Hematopoietic multipotent progenitor cell treated with erythropoietin and hydrocortisone succinate and interleukin-3 and kit ligand, for 8 days (in vitro differentiated cells): Measurements from ENCODE around the gene PCDHA4.
A peak's percentile ranks its signal among the peaks of the same experiment; 100 is the strongest.
"Not testable (repeated sequence)": the region's sequence is repeated elsewhere in the genome, so short reads cannot be mapped to it uniquely, and the experiment has no call there.

Experiments used
- DNase-seq: peaks from one replicate; pipeline ENCODE4 v3.0.0-alpha.2; 2015

PCDHA4 gene

DNA sequence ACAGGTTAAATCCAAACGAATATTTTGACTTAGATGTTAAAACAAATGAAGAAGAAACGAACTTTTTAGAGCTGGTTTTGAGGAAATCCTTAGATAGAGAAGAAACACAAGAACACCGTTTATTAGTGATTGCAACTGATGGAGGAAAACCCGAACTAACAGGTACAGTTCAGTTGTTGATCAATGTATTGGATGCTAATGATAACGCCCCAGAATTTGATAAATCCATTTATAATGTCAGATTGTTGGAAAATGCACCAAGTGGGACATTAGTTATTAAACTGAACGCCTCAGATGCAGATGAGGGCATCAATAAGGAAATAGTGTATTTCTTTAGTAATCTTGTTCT, 15.4 kb downstream of the PCDHA4 start:
- DNase-seq, result no peak

DNA sequence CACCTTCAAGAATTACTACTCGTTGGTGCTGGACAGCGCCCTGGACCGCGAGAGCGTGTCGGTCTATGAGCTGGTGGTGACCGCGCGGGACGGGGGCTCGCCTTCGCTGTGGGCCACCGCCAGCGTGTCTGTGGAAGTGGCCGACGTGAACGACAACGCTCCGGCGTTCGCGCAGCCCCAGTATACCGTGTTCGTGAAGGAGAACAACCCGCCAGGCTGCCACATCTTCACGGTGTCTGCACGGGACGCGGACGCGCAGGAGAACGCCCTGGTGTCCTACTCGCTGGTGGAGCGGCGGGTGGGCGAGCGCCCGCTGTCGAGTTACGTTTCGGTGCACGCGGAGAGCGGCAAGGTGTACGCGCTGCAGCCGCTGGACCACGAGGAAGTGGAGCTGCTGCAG, 16.1 kb downstream of the PCDHA4 start:
- DNase-seq, result not testable (repeated sequence)

- DNase-seq, result no peak
Observed at GRCh38 chr5:140823475-140823874, 16.6 kb downstream of the PCDHA4 start.

GRCh38 chr5:140827704-140828361, 21.0 kb downstream of the PCDHA4 start, which contains the start of gene PCDHA6:
TSS of gene PCDHA6 (plus strand) at chr5:140827960. CDS start at chr5:140828092, 132 bp downstream.
- DNase-seq, result no peak

DNA sequence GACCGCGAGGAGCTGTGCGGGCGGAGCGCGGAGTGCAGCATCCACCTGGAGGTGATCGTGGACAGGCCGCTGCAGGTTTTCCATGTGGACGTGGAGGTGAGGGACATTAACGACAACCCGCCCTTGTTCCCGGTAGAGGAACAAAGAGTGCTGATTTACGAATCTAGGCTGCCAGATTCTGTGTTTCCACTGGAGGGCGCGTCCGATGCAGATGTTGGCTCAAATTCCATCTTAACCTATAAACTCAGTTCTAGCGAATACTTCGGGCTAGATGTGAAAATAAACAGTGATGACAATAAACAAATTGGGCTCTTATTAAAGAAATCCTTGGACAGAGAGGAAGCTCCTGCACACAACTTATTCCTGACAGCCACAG, 21.5 kb downstream of the PCDHA4 start:
- no peak for DNase-seq

DNA sequence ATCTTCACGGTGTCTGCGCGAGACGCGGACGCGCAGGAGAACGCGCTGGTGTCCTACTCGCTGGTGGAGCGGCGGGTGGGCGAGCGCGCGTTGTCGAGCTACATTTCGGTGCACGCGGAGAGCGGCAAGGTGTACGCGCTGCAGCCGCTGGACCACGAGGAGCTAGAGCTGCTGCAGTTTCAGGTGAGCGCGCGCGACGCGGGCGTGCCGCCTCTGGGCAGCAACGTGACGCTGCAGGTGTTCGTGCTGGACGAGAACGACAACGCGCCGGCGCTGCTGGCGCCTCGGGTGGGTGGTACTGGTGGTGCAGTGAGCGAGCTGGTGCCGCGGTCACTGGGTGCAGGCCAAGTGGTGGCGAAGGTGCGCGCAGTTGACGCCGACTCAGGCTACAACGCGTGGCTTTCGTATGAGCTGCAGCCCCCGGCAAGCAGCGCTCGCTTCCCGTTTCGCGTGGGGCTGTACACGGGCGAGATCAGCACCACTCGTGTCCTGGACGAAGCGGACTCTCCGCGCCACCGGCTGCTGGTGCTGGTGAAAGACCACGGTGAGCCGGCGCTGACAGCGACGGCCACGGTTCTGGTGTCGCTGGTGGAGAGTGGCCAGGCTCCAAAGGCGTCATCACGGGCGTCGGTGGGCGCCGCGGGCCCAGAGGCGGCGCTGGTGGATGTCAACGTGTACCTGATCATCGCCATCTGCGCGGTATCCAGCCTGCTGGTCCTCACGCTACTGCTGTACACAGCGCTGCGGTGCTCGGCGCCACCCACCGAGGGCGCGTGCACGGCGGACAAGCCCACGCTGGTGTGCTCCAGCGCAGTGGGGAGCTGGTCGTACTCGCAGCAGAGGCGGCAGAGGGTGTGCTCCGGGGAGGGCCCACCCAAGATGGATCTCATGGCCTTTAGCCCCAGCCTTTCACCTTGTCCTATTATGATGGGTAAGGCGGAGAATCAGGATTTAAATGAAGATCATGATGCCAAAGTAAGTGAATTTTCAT, 22.9 kb downstream of the PCDHA4 start:
- DNase-seq, result not testable (repeated sequence)

DNA sequence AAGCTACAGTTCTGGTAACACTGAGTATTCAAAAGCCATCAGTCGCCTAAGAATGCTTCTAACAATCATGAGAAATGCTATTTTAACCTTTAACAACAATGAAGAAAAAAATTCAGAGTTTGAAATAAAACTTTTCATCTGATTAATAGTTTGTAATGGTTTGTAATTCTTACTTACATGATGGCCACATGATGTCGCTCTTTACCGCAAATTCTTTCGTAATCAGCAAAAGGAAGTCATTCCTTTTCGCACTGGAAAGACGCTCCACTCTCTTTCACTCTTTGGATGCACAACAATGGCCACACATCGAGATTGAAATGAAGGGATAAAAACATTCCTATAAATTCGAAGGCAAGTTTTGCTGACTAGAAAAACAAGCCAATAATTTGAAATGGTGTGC, 27.1 kb downstream of the PCDHA4 start, which contains the start of gene PCDHA7:
Gene PCDHA7 (plus strand): TSS at position 277 of the 400 bp plus-strand sequence. CDS start 115 bp downstream, at position 392.
- no peak for DNase-seq

DNA sequence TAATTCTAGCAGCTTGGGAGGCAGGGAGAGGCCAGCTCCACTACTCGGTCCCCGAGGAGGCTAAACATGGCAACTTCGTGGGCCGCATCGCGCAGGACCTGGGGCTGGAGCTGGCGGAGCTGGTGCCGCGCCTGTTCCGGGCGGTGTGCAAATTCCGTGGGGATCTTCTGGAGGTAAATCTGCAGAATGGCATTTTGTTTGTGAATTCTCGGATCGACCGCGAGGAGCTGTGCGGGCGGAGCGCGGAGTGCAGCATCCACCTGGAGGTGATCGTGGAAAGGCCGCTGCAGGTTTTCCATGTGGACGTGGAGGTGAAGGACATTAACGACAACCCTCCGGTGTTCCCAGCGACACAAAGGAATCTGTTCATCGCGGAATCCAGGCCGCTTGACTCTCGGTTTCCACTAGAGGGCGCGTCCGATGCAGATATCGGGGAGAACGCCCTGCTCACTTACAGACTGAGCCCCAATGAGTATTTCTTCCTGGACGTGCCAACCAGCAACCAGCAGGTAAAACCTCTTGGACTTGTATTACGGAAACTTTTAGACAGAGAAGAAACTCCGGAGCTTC, 27.7 kb downstream of the PCDHA4 start:
- not testable (repeated sequence) for DNase-seq

DNA sequence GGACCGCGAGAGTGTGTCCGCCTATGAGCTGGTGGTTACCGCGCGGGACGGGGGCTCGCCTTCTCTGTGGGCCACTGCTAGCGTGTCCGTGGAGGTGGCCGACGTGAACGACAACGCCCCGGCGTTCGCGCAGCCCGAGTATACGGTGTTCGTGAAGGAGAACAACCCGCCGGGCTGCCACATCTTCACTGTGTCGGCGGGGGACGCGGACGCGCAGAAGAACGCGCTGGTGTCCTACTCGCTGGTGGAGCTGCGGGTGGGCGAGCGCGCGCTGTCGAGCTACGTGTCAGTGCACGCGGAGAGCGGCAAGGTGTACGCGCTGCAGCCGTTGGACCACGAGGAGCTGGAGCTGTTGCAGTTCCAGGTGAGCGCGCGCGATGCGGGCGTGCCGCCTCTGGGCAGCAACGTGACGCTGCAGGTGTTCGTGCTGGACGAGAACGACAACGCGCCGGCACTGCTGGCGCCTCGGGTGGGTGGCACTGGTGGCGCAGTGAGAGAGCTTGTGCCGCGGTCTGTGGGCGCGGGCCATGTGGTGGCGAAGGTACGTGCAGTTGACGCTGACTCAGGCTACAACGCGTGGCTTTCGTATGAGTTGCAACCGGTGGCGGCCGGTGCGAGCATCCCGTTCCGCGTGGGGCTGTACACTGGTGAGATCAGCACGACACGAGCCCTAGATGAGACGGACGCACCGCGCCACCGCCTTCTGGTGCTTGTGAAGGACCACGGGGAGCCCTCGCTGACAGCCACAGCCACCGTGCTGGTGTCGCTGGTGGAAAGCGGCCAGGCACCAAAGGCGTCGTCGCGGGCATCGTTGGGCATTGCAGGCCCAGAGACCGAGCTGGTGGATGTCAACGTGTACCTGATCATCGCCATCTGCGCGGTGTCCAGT, 29.0 kb downstream of the PCDHA4 start:
- DNase-seq, result no peak

GRCh38 chr5:140840978-140841962, 34.4 kb downstream of the PCDHA4 start, which contains the start of gene PCDHA8:
TSS of gene PCDHA8 (plus strand) at chr5:140841187. CDS start at chr5:140841322, 135 bp downstream.
- peak; percentile 6 for DNase-seq

DNA sequence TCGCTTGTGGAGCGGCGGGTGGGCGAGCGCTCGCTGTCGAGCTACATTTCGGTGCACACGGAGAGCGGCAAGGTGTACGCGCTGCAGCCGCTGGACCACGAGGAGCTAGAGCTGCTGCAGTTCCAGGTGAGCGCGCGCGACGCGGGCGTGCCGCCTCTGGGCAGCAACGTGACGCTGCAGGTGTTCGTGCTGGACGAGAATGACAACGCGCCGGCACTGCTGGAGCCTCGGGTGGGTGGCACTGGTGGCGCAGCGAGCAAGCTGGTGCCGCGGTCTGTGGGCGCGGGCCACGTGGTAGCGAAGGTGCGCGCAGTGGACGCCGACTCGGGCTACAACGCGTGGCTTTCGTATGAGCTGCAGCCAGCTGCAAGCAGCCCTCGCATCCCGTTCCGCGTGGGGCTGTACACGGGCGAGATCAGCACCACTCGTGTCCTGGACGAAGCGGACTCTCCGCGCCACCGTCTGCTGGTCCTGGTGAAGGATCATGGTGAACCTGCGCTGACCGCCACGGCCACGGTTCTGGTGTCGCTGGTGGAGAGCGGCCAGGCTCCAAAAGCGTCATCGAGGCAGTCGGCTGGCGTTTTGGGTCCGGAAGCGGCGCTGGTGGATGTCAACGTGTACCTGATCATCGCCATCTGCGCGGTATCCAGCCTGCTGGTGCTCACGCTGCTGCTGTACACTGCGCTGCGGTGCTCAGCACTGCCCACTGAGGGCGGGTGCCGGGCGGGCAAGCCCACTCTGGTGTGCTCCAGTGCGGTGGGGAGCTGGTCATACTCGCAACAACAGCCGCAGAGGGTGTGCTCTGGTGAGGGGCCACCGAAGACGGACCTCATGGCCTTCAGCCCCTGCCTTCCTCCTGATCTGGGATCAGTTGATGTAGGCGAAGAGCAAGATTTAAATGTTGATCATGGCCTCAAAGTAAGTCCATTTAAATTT, 36.2 kb downstream of the PCDHA4 start:
- no peak for DNase-seq

DNA sequence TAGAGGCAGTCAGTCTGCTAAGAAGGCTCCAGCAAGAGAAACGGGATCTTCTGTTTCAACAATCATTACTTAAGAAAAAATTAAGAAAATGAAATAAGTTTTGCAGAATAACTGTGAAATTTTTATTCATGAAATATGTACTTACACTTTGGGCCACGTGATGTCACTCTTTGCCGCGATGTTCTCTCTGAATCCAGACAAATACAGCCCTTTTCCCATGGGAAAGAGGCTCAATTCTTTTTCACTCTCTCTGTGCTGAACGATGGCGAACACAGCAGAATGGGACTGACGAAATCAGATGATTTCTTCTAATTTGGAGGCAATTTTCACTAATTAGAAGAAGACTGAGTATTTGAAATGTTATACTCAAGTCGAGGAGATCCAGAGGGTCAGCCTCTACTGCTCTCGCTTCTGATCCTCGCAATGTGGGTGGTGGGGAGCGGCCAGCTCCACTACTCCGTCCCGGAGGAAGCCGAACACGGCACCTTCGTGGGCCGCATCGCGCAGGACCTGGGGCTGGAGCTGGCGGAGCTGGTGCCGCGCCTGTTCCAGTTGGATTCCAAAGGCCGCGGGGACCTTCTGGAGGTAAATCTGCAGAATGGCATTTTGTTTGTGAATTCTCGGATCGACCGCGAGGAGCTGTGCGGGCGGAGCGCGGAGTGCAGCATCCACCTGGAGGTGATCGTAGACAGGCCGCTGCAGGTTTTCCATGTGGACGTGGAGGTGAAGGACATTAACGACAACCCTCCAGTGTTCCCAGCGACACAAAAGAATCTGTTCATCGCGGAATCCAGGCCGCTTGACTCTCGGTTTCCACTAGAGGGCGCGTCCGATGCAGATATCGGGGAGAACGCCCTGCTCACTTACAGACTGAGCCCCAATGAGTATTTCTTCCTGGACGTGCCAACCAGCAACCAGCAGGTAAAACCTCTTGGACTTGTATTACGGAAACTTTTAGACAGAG, 41.6 kb downstream of the PCDHA4 start, which contains the start of gene PCDHA9:
Gene PCDHA9 (plus strand): TSS at position 244 of the 964 bp plus-strand sequence. CDS start 114 bp downstream, at position 358.
- not testable (repeated sequence) for DNase-seq

- not testable (repeated sequence) for DNase-seq
Observed at GRCh38 chr5:140849831-140850634, 43.2 kb downstream of the PCDHA4 start.

- DNase-seq, result no peak
Observed at GRCh38 chr5:140855772-140856674, 49.2 kb downstream of the PCDHA4 start, which contains the start of gene PCDHA10. TSS of gene PCDHA10 (plus strand) at chr5:140855897. CDS start at chr5:140856049, 152 bp downstream.

DNA sequence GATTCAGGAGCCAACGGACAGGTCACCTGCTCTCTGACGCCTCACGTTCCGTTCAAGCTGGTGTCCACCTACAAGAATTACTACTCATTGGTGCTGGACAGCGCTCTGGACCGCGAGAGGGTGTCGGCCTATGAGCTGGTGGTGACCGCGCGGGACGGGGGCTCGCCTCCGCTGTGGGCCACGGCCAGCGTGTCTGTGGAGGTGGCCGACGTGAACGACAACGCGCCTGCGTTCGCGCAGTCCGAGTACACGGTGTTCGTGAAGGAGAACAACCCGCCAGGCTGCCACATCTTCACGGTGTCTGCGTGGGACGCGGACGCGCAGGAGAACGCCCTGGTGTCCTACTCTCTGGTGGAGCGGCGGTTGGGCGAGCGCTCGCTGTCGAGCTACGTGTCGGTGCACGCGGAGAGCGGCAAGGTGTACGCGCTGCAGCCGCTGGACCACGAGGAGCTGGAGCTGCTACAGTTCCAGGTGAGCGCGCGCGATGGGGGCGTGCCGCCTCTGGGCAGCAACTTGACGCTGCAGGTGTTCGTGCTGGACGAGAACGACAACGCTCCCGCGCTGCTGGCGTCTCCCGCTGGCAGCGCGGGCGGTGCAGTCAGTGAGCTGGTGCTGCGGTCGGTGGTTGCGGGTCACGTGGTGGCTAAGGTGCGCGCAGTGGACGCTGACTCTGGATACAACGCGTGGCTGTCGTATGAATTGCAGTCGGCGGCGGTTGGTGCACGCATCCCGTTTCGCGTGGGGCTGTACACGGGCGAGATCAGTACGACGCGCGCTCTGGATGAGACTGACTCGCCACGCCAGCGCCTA, 50.5 kb downstream of the PCDHA4 start:
- DNase-seq, result no peak

DNA sequence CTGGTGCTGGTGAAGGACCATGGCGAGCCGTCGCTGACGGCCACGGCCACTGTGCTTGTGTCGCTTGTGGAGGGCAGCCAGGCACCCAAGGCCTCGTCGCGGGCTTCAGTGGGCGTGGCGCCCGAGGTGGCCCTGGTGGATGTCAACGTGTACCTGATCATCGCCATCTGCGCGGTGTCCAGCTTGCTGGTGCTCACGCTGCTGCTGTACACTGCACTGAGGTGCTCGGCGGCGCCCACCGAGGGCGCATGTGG, 51.0 kb downstream of the PCDHA4 start:
- DNase-seq, result no peak
